ENCODE results near the gene ARHGAP6.
"Not testable (repeated sequence)": the region's sequence is repeated elsewhere in the genome, so short reads cannot be mapped to it uniquely, and the experiment has no call there.

ARHGAP6 gene

DNA sequence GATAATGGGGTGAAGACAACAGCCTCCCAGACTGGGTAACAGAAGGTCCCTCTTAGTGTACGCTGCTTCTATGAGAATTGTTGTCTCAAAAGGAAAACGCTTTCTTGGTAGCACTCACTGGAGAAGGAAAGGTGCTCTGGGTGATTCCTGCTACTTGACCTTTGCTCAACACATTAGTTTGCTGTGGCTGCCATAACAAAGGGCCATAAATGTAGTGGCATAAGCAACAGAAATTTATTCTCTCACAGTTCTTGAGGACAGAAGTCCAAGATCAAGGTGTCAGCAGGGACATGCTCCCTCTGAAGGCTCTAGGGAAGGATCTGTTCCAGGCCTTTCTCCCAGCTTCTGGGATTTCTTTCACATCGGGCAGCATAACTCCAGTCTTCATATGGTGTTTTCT is 535.6 kb downstream of the ARHGAP6 start:
- no peak for DNase-seq

DNA sequence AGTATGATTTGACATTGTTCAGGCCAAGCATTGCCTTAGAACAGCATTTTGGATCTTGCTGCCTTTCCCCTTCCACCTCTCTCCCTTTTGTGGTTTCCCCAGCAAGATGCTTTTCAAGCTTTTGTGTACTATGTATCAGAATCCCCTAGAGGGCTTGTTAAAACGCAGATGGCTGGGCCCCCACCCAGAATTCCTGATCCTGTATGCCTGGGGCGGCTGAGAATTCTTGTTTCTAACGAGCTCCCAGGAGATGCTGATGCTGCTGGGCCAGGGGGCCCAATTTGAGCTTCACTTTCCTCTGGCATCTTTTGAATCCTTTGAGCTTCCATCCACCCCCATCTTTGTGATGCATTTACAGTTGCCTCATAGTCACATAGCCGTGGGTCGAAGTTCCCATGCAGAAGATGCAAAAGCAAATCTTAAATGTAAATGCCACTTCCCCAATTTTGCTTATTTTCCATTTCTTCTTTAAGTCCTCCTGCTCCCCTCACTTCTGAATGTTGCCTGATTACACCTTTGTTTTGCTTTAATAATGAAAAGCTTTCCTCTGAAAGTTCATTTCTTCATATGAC is 536.1 kb downstream of the ARHGAP6 start:
- no peak for DNase-seq

GRCh38 chrX:11125060-11125459 is 540.7 kb downstream of the ARHGAP6 start:
- no peak for DNase-seq

- no peak for DNase-seq
Observed at GRCh38 chrX:11124112-11124511, 541.6 kb downstream of the ARHGAP6 start.

GRCh38 chrX:11123087-11123486 is 542.6 kb downstream of the ARHGAP6 start:
- not testable (repeated sequence) for DNase-seq

- no peak for DNase-seq
Observed at GRCh38 chrX:11119313-11119943, 546.3 kb downstream of the ARHGAP6 start.

GRCh38 chrX:11117745-11118144 is 548.0 kb downstream of the ARHGAP6 start:
- DNase-seq = no peak

GRCh38 chrX:11113731-11114130 is 552.0 kb downstream of the ARHGAP6 start:
- no peak for DNase-seq

DNA sequence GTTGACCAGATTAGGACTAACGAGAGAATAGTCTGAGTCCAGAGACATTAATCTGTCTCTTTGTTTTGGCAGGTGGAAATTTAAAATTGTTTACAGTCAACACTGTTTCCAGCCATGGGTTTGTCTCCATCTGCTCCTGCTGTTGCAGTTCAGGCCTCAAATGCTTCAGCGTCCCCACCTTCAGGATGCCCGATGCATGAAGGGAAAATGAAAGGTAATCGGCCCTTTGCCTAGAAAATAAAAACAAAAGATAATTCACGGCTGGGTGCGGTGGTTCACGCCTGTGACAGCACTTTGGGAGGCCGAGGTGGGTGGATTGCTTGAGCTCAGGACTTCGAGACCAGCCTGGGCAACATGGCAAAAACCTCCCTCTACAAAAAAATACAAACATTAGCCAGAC is 553.8 kb downstream of the ARHGAP6 start:
- no peak for DNase-seq

DNA sequence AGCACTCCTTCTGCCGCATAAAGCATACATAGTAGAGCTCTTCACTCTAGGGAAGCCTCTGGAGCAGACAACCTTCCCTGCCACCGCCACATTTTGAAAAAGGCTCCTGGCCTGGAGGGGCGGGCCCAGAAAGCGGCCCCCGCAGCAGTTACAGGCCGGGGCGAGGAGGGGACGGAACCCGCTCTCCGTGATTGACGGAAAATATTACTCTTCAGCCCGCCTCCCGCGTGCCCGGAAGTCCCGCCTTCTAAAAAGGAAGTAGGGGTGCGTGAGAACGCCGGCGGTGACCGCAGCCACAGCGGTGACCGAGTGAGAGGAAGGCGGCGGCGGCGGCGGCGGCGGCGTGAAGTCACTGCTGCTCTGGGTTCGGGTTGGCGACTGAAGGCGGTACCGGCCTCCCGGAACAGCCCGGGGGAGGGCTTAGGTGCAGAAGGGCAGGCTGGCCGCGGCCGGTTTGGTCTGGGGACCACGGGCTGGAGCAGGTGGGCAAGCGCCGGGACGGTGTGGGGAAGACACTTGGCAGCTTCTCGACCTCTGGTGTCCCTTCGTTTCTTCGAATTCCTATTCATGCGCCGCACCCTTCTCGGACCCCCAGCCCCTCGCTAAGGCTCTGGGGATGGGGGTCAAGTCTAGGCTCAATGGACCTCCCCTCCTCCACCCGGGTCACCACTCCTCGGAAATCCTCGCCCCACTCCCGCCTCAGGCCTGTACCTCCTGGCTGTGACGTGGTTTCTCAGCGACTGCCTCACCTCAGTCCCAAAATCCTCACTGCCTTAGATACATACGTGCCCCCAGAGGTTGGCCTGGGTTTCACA is 554.5 kb downstream of the ARHGAP6 start, which contains the start of gene HCCS:
Gene HCCS (plus strand): TSS at position 296 of the 815 bp plus-strand sequence. CDS start 729 bp downstream, outside the sequence.
- peak; percentile 52 to 64 for DNase-seq

- no peak for DNase-seq
Observed at GRCh38 chrX:11109968-11110367, 555.8 kb downstream of the ARHGAP6 start.

- DNase-seq = no peak
Observed at GRCh38 chrX:11108253-11108941, 557.3 kb downstream of the ARHGAP6 start.

- no peak for DNase-seq
Observed at GRCh38 chrX:11105080-11105479, 560.6 kb downstream of the ARHGAP6 start.

GRCh38 chrX:11103751-11104150 is 562.0 kb downstream of the ARHGAP6 start:
- no peak for DNase-seq

- no peak for DNase-seq
Observed at GRCh38 chrX:11103006-11103405, 562.7 kb downstream of the ARHGAP6 start.

DNA sequence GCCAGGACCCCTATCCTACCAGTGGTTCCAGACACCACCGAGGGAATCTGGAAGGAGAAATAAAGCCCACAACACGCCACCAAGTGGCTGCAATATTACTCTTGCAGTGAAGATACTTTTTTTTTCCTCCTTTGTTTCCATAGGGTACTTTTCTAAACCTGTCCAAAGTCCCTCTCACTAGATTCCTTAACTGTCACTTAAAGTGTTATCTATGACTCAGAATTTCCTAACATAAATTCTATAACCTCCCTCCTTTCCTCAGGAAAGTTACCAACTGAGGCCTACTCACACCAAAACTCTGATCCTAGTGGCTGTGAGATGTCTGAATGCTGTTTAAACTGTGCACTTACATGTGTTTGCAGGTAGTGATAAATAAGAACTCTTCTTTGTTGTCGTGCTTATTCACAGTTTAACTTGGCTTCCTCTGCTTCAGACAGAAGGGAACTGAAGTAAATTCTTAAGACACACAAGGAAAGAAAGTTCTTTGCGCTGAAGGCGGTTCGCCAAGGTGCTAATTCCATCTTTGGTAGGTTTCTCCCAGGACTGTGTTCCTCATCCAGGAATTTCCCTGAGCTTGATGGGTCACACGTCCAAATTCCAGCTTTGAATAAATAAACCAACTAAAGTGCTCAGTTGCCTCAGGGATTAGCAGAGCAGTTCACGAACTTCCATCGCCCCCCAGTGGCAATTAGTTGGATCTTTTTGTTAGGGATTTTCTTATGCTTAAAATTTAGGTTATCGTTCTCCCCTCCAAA is 565.3 kb downstream of the ARHGAP6 start:
- DNase-seq = peak; percentile 1 to 15

GRCh38 chrX:11099465-11099864 is 566.3 kb downstream of the ARHGAP6 start:
- no peak for DNase-seq

GRCh38 chrX:11097933-11098332 is 567.8 kb downstream of the ARHGAP6 start:
- no peak for DNase-seq

GRCh38 chrX:11089802-11090201 is 575.9 kb downstream of the ARHGAP6 start:
- DNase-seq = no peak

Measured in SHP77 (cell line).